Karpas-422 (cell line): ENCODE results near the gene MEGF6. TPM values are rescaled to one million over a fixed set of nuclear protein-coding genes. Genes with fewer than 3 reads are reported as not detected.
"Not testable (repeated sequence)": the region's sequence is repeated elsewhere in the genome, so short reads cannot be mapped to it uniquely, and the experiment has no call there.

Experiments
- DNase-seq: peaks from one replicate; pipeline ENCODE4 v3.0.0-alpha.2; 2015
- H2AFZ ChIP-seq: fragments of 200-600 bp; sonication (generic); 2 replicates; pipeline ENCODE4 v1.6.1; 2014; ENCODE audit warnings: antibody characterized with exemption, low read length, mixed read lengths
- H3K27ac ChIP-seq: fragments of 200-600 bp; sonication (generic); 2 replicates; pipeline ENCODE4 v1.5.1; 2014; ENCODE audit warnings: mild to moderate bottlenecking, low read length, moderate library complexity
- H3K27me3 ChIP-seq: fragments of 200-600 bp; sonication (generic); 2 replicates; pipeline ENCODE4 v1.6.1; 2014; ENCODE audit warnings: low read length, mixed read lengths
- H3K36me3 ChIP-seq: fragments of 200-600 bp; sonication (generic); 2 replicates; pipeline ENCODE4 v1.6.1; 2014; ENCODE audit warnings: low read length, mixed read lengths; ENCODE audit not compliant: insufficient read depth
- H3K4me1 ChIP-seq: fragments of 200-600 bp; sonication (generic); 2 replicates; pipeline ENCODE4 v1.6.1; 2014; ENCODE audit warnings: mild to moderate bottlenecking, low read length, mixed read lengths
- H3K4me2 ChIP-seq: fragments of 200-600 bp; sonication (generic); 2 replicates; pipeline ENCODE4 v1.6.1; 2014; ENCODE audit warnings: low read length, low read depth, mild to moderate bottlenecking; ENCODE audit not compliant: poor library complexity, severe bottlenecking
- H3K4me3 ChIP-seq: fragments of 200-600 bp; sonication (generic); 2 replicates; pipeline ENCODE4 v1.5.1; 2014; ENCODE audit warnings: mild to moderate bottlenecking, antibody characterized with exemption, low read length, mixed read lengths
- H3K79me2 ChIP-seq: fragments of 200-600 bp; sonication (generic); 2 replicates; pipeline ENCODE4 v1.6.1; 2014; ENCODE audit warnings: mild to moderate bottlenecking, low read length, mixed read lengths
- H3K9ac ChIP-seq: fragments of 200-600 bp; sonication (generic); 2 replicates; pipeline ENCODE4 v1.6.0; 2014; ENCODE audit warnings: low read length
- H3K9me2 ChIP-seq: fragments of 200-600 bp; sonication (generic), shearing (Covaris generic); replicated peaks from 2 replicates; pipeline ENCODE4 v1.6.0; 2014; ENCODE audit warnings: mild to moderate bottlenecking, low read length, moderate library complexity; ENCODE audit not compliant: insufficient read depth
- H3K9me3 ChIP-seq: fragments of 300-700, 200-600 bp; sonication (generic); 2 replicates; pipeline ENCODE4 v1.6.1; 2014; ENCODE audit warnings: low read length, mixed read lengths
- H4K20me1 ChIP-seq: fragments of 200-600 bp; sonication (generic); 2 replicates; pipeline ENCODE4 v1.6.1; 2014; ENCODE audit warnings: mild to moderate bottlenecking, antibody characterized with exemption, low read length, low read depth; ENCODE audit not compliant: insufficient read depth
- total RNA-seq: library from RNA; depleted of rRNA; stranded (reverse); fragments of >200 nt; shearing (Covaris generic); gene quantifications from 2 replicates; pipeline ENCODE4 v1.2.3, GENCODE V29; 2014; ENCODE audit warnings: low replicate concordance

MEGF6 gene
- total RNA-seq, 1 experiment from 2014 or later, result not detected

- Histone ChIP-seq H3K9ac (no peak overlapping the region), H3K36me3 (no peaks in the 10 kb centered on the region), H3K4me3 (no peak overlapping the region), H3K27me3 (no peaks in the 10 kb centered on the region), H3K9me2 (no peaks in the 10 kb centered on the region), H3K4me2 (no peak overlapping the region), H2AFZ (no peak overlapping the region), H3K9me3 (no peaks in the 10 kb centered on the region), H3K4me1 (peaks cover 15% of the 10 kb centered on the region), H3K79me2 (no peaks in the 10 kb centered on the region), H3K27ac (no peak overlapping the region), H4K20me1 (no peaks in the 10 kb centered on the region)
- DNase-seq, result no peak
Measured at GRCh38 chr1:3593334-3593733, 18.0 kb downstream of the MEGF6 start.

- H3K9me3 ChIP-seq, result no peaks in the 10 kb centered on the region; the same call in 1 of the 2 replicates
- H3K9ac ChIP-seq, result no peak overlapping the region
- H4K20me1 ChIP-seq, result no peaks in the 10 kb centered on the region
- peaks cover 4% of the 10 kb centered on the region for H3K4me1 ChIP-seq
- no peaks in the 10 kb centered on the region for H3K79me2 ChIP-seq
- H3K9me2 ChIP-seq, result no peaks in the 10 kb centered on the region
- H2AFZ ChIP-seq, result no peak overlapping the region
- DNase-seq, result no peak
- H3K27ac ChIP-seq, result no peak overlapping the region
- H3K36me3 ChIP-seq, result no peaks in the 10 kb centered on the region
- H3K4me2 ChIP-seq, result no peak overlapping the region
- H3K4me3 ChIP-seq, result no peak overlapping the region
- no peaks in the 10 kb centered on the region for H3K27me3 ChIP-seq
Measured at GRCh38 chr1:3590951-3591865, 20.1 kb downstream of the MEGF6 start.

GRCh38 chr1:3590139-3590763 is 21.1 kb downstream of the MEGF6 start:
- Histone ChIP-seq H3K79me2 (no peaks in the 10 kb centered on the region), H3K36me3 (no peaks in the 10 kb centered on the region), H3K9me3 (no peaks in the 10 kb centered on the region; the same call in 1 of the 2 replicates), H3K9me2 (no peaks in the 10 kb centered on the region), H3K27me3 (no peaks in the 10 kb centered on the region), H4K20me1 (no peaks in the 10 kb centered on the region), H3K27ac (no peak overlapping the region), H3K9ac (no peak overlapping the region), H2AFZ (no peak overlapping the region), H3K4me2 (no peak overlapping the region), H3K4me1 (peaks cover 4% of the 10 kb centered on the region), H3K4me3 (no peak overlapping the region)
- DNase-seq, result no peak

- H3K79me2 ChIP-seq, result no peaks in the 10 kb centered on the region
- H3K9me2 ChIP-seq, result no peaks in the 10 kb centered on the region
- no peaks in the 10 kb centered on the region for H4K20me1 ChIP-seq
- no peaks in the 10 kb centered on the region for H3K36me3 ChIP-seq
- no peak overlapping the region for H3K9ac ChIP-seq
- H3K4me2 ChIP-seq, result no peak overlapping the region
- H3K27me3 ChIP-seq, result no peaks in the 10 kb centered on the region
- H3K4me3 ChIP-seq, result no peak overlapping the region
- no peak for DNase-seq
- peaks cover 4% of the 10 kb centered on the region; the same call in 1 of the 2 replicates for H3K9me3 ChIP-seq
- H2AFZ ChIP-seq, result no peak overlapping the region
- peaks cover under 1% of the 10 kb centered on the region for H3K4me1 ChIP-seq
- H3K27ac ChIP-seq, result no peak overlapping the region
Measured at GRCh38 chr1:3588395-3588794, 22.9 kb downstream of the MEGF6 start.

- DNase-seq, result no peak
- Histone ChIP-seq H3K36me3 (no peaks in the 10 kb centered on the region), H3K79me2 (no peaks in the 10 kb centered on the region), H3K9me3 (peaks cover 4% of the 10 kb centered on the region; the same call in 1 of the 2 replicates), H3K9me2 (no peaks in the 10 kb centered on the region), H3K27me3 (no peaks in the 10 kb centered on the region), H3K4me2 (no peak overlapping the region), H3K4me1 (no peaks in the 10 kb centered on the region), H3K9ac (no peak overlapping the region), H2AFZ (no peak overlapping the region), H4K20me1 (no peaks in the 10 kb centered on the region), H3K27ac (no peak overlapping the region), H3K4me3 (no peak overlapping the region)
Measured at GRCh38 chr1:3586986-3587759, 24.1 kb downstream of the MEGF6 start.

GRCh38 chr1:3585940-3586568 is 25.3 kb downstream of the MEGF6 start:
- Histone ChIP-seq H3K27me3 (no peaks in the 10 kb centered on the region), H3K36me3 (no peaks in the 10 kb centered on the region), H3K4me2 (no peak overlapping the region), H3K27ac (no peak overlapping the region), H3K4me1 (no peaks in the 10 kb centered on the region), H3K4me3 (no peak overlapping the region), H3K9me2 (no peaks in the 10 kb centered on the region), H3K9me3 (peaks cover 4% of the 10 kb centered on the region; the same call in 1 of the 2 replicates), H4K20me1 (no peaks in the 10 kb centered on the region), H3K9ac (no peak overlapping the region), H2AFZ (no peak overlapping the region), H3K79me2 (no peaks in the 10 kb centered on the region)
- DNase-seq, result no peak

GRCh38 chr1:3585353-3585868 is 25.9 kb downstream of the MEGF6 start:
- H3K36me3 ChIP-seq, H3K9ac ChIP-seq, H3K79me2 ChIP-seq, H3K4me3 ChIP-seq, H3K27me3 ChIP-seq, H4K20me1 ChIP-seq, H3K27ac ChIP-seq, H3K4me1 ChIP-seq, H2AFZ ChIP-seq, H3K9me2 ChIP-seq, H3K4me2 ChIP-seq, H3K9me3 ChIP-seq, DNase-seq: not testable (repeated sequence)
